Measurements from ENCODE around the gene PHACTR1. TPM values are rescaled to one million over a fixed set of nuclear protein-coding genes. Genes with fewer than 3 reads are reported as not detected.

PHACTR1 gene
- total and polyA plus RNA-seq, 9 of the 15 experiments (the other 6 are each of a cell fraction or from before 2014, with no cell fraction given): 11.5 to 32.6 (median 22.0) TPM

DNA sequence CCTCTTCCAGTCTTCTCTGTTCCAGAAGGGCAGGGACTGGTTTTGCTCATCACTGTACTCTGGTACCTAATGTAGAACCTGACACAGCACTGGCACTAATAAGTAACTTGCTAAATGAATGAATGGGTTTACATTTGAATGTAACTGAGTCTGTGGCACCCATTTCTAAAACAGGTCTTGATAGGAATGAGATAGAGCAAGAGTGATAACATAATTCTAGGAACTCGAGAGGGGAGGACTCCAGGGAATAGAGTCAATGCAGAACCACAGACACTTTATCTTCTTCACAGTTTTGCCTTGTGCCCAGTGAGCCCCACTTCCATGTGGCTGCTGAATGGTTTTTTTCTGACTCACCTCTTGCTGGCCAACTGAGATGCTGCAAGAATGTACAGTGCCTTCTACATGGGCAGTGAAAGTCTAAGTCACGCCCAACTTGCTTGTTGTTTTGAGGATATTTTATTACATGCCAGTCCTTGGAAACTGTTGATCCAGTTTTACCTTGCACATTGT is 550.6 kb downstream of the PHACTR1 start:
- no peak overlapping the region for H3K27ac ChIP-seq (ENCODE audit: extremely low read depth, low read depth, low read length)
- intact Hi-C loops (cut with micrococcal nuclease): no loop called here
- no peak for ATAC-seq

GRCh38 chr6:13268913-13269518 is 552.4 kb downstream of the PHACTR1 start:
- Histone ChIP-seq H2AFZ (ENCODE audit: low read depth, low read length) (no peak overlapping the region), H3K79me2 (ENCODE audit: control insufficient read depth, insufficient read depth, low read length) (peaks cover 24% of the 10 kb centered on the region), H3K9me3 (replicated peaks; ENCODE audit: control insufficient read depth, insufficient read depth, low read depth, low read length) (peaks cover 8% of the 10 kb centered on the region; the same call in 1 of the 2 replicates), H3K4me3 (no peak overlapping the region), H4K20me1 (replicated peaks; ENCODE audit: control insufficient read depth, insufficient read depth, low read length) (no peaks in the 10 kb centered on the region), H3K27ac (ENCODE audit: extremely low read depth, low read depth, low read length) (no peak overlapping the region), H3K9me1 (ENCODE audit: control insufficient read depth, insufficient read depth, low read length) (peaks cover 3% of the 10 kb centered on the region), H3K4me1 (replicated peaks in 1 of 2; ENCODE audit: control insufficient read depth in 2 of 2, insufficient read depth in 2 of 2, low read length in 2 of 2) (peaks cover 10 to 19% of the 10 kb centered on the region in 2 experiments), H3K27me3 (ENCODE audit: control insufficient read depth in 2 of 2, insufficient read depth in 2 of 2, low read length in 2 of 2) (no peaks in the 10 kb centered on the region), H3K4me2 (ENCODE audit: insufficient read depth, low read length) (no peak overlapping the region), H3K9ac (ENCODE audit: insufficient read depth in 1 of 2, low read depth in 2 of 2, low read length in 2 of 2) (no peak overlapping the region), H3K36me3 (ENCODE audit: control insufficient read depth, insufficient read depth, low read length) (peaks cover 14% of the 10 kb centered on the region; the same call in 2 of the 3 replicates)
- intact Hi-C loops (cut with micrococcal nuclease): no loop called here
- ChIA-PET POLR2A (interaction anchor here (0.8 to 5.1 kb wide), 6 partner anchors 9 to 127 kb away, joined by 3 to 33 read pairs (median 3); no protein-coding TSS in a partner anchor), CTCF (ENCODE audit: low intra/inter-chr PET ratio) (interaction anchor here (0.5 kb wide), 1 partner anchor 38 kb away, joined by 4 read pairs; no protein-coding TSS in a partner anchor)
- ATAC-seq: no peak
- FAIRE-seq: peak; percentile 26
- BruUV-seq (replicated peaks): no TSS peak
- in situ Hi-C loops (cut with MboI): no loop called here
- WGBS (ENCODE audit: insufficient coverage, low coverage, missing lambda C conversion rate): 40% methylated on average over 8 of the region's 8 CpGs
- DNase-seq (ENCODE audit: extremely low read depth in 1 of 4, low spot score in 3 of 4): peak in 1 of 4 experiments; percentile 33
- TF ChIP-seq NFATC3 (IDR thresholded peaks at IDR 0.05) (no peak), ZNF639 (CRISPR knock-in tag; conservative IDR thresholded peaks at IDR 0.05 in 1 of 2, IDR thresholded peaks at IDR 0.05 in 1 of 2) (no peak), TEAD4 (IDR thresholded peaks at IDR 0.05; ENCODE audit: low read length) (peak; percentile 68), TEAD4 (CRISPR knock-in tag; IDR thresholded peaks at IDR 0.05; ENCODE audit: borderline replicate concordance) (no peak)
- TF ChIP-seq, protein P1, sequence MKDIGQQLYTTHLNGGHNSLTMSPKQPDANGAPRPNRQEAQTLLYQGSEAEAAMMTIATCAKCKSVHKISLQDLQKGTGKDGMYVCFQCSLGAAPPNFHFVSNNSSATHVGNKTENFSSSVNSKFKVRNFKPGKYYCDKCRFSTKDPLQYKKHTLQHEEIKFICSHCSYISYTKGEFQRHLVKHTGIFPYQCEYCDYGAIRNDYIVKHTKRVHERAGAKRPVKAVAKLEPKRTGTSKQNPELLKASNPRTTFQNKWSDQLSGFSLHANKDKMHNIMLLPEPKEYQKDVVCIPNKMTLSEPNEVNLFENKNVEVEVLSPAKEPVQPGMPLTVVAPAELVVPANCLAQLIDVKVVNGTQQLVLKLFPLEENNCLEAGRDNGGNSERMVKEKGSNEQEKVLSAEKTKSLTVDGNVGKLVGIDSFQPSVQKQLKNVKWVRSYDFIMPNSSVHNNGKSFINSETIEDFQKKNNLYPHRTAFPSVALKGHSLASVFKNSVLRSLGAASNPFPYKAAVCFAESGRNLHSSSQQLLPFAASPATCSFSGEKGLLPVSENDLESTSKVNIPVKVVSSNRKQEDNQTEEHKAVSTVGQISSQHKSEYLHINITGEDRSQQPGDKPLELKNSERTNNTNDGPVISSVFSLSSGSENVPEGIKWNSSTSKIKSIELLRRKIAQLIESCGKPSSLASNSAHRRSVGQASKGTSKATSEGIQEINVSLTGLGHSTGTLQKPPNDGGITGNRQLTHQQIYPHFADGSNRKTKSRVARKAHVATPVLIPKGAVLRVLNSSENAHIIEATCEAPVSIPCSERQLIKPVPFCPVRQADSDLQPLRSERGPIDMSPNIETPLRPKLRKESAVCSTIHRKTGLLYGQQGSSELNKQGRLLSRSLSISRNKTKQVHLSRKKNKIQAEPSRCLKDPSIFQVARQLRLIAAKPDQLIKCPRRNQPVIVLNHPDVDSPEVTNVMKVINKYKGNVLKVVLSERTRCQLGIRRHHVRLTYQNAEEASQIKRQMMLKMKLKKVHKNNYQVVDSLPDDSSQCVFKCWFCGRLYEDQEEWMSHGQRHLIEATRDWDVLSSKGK (CRISPR knock-in tag; IDR thresholded peaks at IDR 0.05): no peak

More for the DNA sequence above, 550.6 kb downstream of the PHACTR1 start:
- Histone ChIP-seq H3K9me1 (ENCODE audit: control insufficient read depth, insufficient read depth, low read length) (peaks cover 3% of the 10 kb centered on the region), H4K20me1 (replicated peaks; ENCODE audit: control insufficient read depth, insufficient read depth, low read length) (no peaks in the 10 kb centered on the region), H3K79me2 (ENCODE audit: control insufficient read depth, insufficient read depth, low read length) (peaks cover 7% of the 10 kb centered on the region), H3K27me3 (ENCODE audit: control insufficient read depth in 2 of 2, insufficient read depth in 2 of 2, low read length in 2 of 2) (no peaks in the 10 kb centered on the region), H3K9me3 (replicated peaks; ENCODE audit: control insufficient read depth, insufficient read depth, low read depth, low read length) (peaks cover 8% of the 10 kb centered on the region; the same call in 1 of the 2 replicates), H3K36me3 (ENCODE audit: control insufficient read depth, insufficient read depth, low read length) (peaks cover 10% of the 10 kb centered on the region; the same call in 2 of the 3 replicates), H3K4me2 (ENCODE audit: insufficient read depth, low read length) (no peak overlapping the region), H2AFZ (ENCODE audit: low read depth, low read length) (no peak overlapping the region), H3K4me3 (no peak overlapping the region), H3K4me1 (replicated peaks in 1 of 2; ENCODE audit: control insufficient read depth in 2 of 2, insufficient read depth in 2 of 2, low read length in 2 of 2) (peaks cover 6 to 16% of the 10 kb centered on the region in 2 experiments), H3K9ac (ENCODE audit: insufficient read depth in 1 of 2, low read depth in 2 of 2, low read length in 2 of 2) (no peak overlapping the region)
- ChIA-PET POLR2A (interaction anchor here (5.1 kb wide), 1 partner anchor 8 kb away, joined by 33 read pairs; no protein-coding TSS in a partner anchor), CTCF (ENCODE audit: low intra/inter-chr PET ratio) (no interaction called here)
- BruUV-seq (replicated peaks): no TSS peak
- no peak for DNase-seq (ENCODE audit: extremely low read depth in 1 of 4, low spot score in 3 of 4)
- 56% methylated on average over 2 of the region's 2 CpGs for WGBS (ENCODE audit: insufficient coverage, low coverage, missing lambda C conversion rate)
- TF ChIP-seq MAX (CRISPR knock-in tag; IDR thresholded peaks at IDR 0.05) (peak; percentile 42; the same call in 1 of the 2 replicates), KLF13 (tag; IDR thresholded peaks at IDR 0.05; ENCODE audit: borderline replicate concordance, low read depth) (no peak), POLR3A (IDR thresholded peaks at IDR 0.05; ENCODE audit: borderline replicate concordance, extremely low read depth, insufficient read depth, insufficient read length) (no peak), CREB1 (IDR thresholded peaks at IDR 0.05) (no peak), CREB1 (CRISPR knock-in tag; IDR thresholded peaks at IDR 0.05) (peak; percentile 25; the same call in 1 of the 2 replicates)
- FAIRE-seq: no peak
- in situ Hi-C loops (cut with MboI): no loop called here
